ENCODE measurements around the gene TNFAIP2.
"Not testable (repeated sequence)": the region's sequence is repeated elsewhere in the genome, so short reads cannot be mapped to it uniquely, and the experiment has no call there.

The TNFAIP2 gene

DNA sequence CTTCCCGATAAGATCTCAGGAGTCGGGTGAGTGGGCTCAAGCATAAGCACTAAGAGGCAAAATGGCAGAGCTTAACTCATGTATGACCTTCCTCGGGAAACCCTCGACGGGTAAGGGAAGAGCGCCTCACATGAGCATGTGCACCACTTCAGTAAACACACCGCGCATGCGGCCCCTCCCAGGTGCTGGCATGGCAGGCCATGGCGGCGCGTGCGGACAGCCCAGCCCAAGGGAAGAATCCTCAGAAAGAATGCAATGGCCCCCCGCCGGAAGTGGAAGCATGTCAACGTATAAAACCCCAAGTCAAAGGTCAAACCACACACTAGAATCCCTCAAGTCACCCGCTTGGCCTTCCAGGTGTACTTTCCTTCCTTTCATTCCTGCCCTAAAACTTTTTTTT lies 6.6 kb upstream of the TNFAIP2 start:
- H3K36me3 ChIP-seq (ENCODE audit: control insufficient read depth in 1 of 2, insufficient read depth in 2 of 2, low read length in 2 of 2), result no peaks in the 10 kb centered on the region
- H3K9ac ChIP-seq (ENCODE audit: low read depth in 1 of 2, low read length in 2 of 2), result no peak overlapping the region
- no peak overlapping the region for H3K4me3 ChIP-seq (ENCODE audit: low read depth in 1 of 2, low read length in 2 of 2)
- H3K4me1 ChIP-seq (ENCODE audit: control insufficient read depth in 1 of 2, insufficient read depth in 2 of 2, low read length in 2 of 2), result peaks cover 46 to 55% of the 10 kb centered on the region in 2 donors
- no peak overlapping the region for H3K27ac ChIP-seq (ENCODE audit: low read depth, low read length)
- H3K9me3 ChIP-seq (ENCODE audit: control insufficient read depth in 1 of 2, low read length in 2 of 2), result no peaks in the 10 kb centered on the region
- no peaks in the 10 kb centered on the region for H3K27me3 ChIP-seq (ENCODE audit: control insufficient read depth in 1 of 2, insufficient read depth in 2 of 2, low read length in 2 of 2)

- H3K27ac ChIP-seq (ENCODE audit: low read depth, low read length); H3K9ac ChIP-seq (ENCODE audit: low read depth in 1 of 2, low read length in 2 of 2); H3K27me3 ChIP-seq (ENCODE audit: control insufficient read depth in 1 of 2, insufficient read depth in 2 of 2, low read length in 2 of 2); H3K9me3 ChIP-seq (ENCODE audit: control insufficient read depth in 1 of 2, low read length in 2 of 2); H3K4me3 ChIP-seq (ENCODE audit: low read depth in 1 of 2, low read length in 2 of 2); H3K36me3 ChIP-seq (ENCODE audit: control insufficient read depth in 1 of 2, insufficient read depth in 2 of 2, low read length in 2 of 2): not testable (repeated sequence)
- peaks cover 46 to 54% of the 10 kb centered on the region in 2 donors for H3K4me1 ChIP-seq (ENCODE audit: control insufficient read depth in 1 of 2, insufficient read depth in 2 of 2, low read length in 2 of 2)
Observed at GRCh38 chr14:103117499-103117898, 5.8 kb upstream of the TNFAIP2 start.

- H3K4me1 ChIP-seq (ENCODE audit: control insufficient read depth in 1 of 2, insufficient read depth in 2 of 2, low read length in 2 of 2), result peaks cover 49 to 53% of the 10 kb centered on the region in 2 donors
- H3K27me3 ChIP-seq (ENCODE audit: control insufficient read depth in 1 of 2, insufficient read depth in 2 of 2, low read length in 2 of 2), result peaks cover 0 to 4% of the 10 kb centered on the region in 2 donors
- H3K27ac ChIP-seq (ENCODE audit: low read depth, low read length), result peak overlapping the region; percentile 58
- peak overlapping the region in 1 of 2 donors; percentile 0 for H3K4me3 ChIP-seq (ENCODE audit: low read depth in 1 of 2, low read length in 2 of 2)
- no peaks in the 10 kb centered on the region for H3K36me3 ChIP-seq (ENCODE audit: control insufficient read depth in 1 of 2, insufficient read depth in 2 of 2, low read length in 2 of 2)
- peak overlapping the region in 1 of 2 donors; percentile 14 for H3K9ac ChIP-seq (ENCODE audit: low read depth in 1 of 2, low read length in 2 of 2)
- H3K9me3 ChIP-seq (ENCODE audit: control insufficient read depth in 1 of 2, low read length in 2 of 2), result no peaks in the 10 kb centered on the region
Observed at GRCh38 chr14:103118018-103118662, 5.1 kb upstream of the TNFAIP2 start.

- H3K4me1 ChIP-seq (ENCODE audit: control insufficient read depth in 1 of 2, insufficient read depth in 2 of 2, low read length in 2 of 2), result peaks cover 46 to 53% of the 10 kb centered on the region in 2 donors
- H3K36me3 ChIP-seq (ENCODE audit: control insufficient read depth in 1 of 2, insufficient read depth in 2 of 2, low read length in 2 of 2), result no peaks in the 10 kb centered on the region
- H3K27me3 ChIP-seq (ENCODE audit: control insufficient read depth in 1 of 2, insufficient read depth in 2 of 2, low read length in 2 of 2), result peaks cover 0 to 9% of the 10 kb centered on the region in 2 donors
- peak overlapping the region; percentile 58 for H3K27ac ChIP-seq (ENCODE audit: low read depth, low read length)
- peak overlapping the region in 1 of 2 donors; percentile 14 for H3K9ac ChIP-seq (ENCODE audit: low read depth in 1 of 2, low read length in 2 of 2)
- no peaks in the 10 kb centered on the region for H3K9me3 ChIP-seq (ENCODE audit: control insufficient read depth in 1 of 2, low read length in 2 of 2)
- H3K4me3 ChIP-seq (ENCODE audit: low read depth in 1 of 2, low read length in 2 of 2), result peak overlapping the region in 1 of 2 donors; percentile 0
Observed at GRCh38 chr14:103118663-103119404, 4.4 kb upstream of the TNFAIP2 start.

GRCh38 chr14:103119527-103119926 lies 3.7 kb upstream of the TNFAIP2 start:
- not testable (repeated sequence) for H3K27ac ChIP-seq (ENCODE audit: low read depth, low read length); H3K36me3 ChIP-seq (ENCODE audit: control insufficient read depth in 1 of 2, insufficient read depth in 2 of 2, low read length in 2 of 2); H3K4me3 ChIP-seq (ENCODE audit: low read depth in 1 of 2, low read length in 2 of 2); H3K9ac ChIP-seq (ENCODE audit: low read depth in 1 of 2, low read length in 2 of 2); H3K9me3 ChIP-seq (ENCODE audit: control insufficient read depth in 1 of 2, low read length in 2 of 2)
- H3K27me3 ChIP-seq (ENCODE audit: control insufficient read depth in 1 of 2, insufficient read depth in 2 of 2, low read length in 2 of 2), result peaks cover 0 to 14% of the 10 kb centered on the region in 2 donors
- peaks cover 47 to 53% of the 10 kb centered on the region in 2 donors for H3K4me1 ChIP-seq (ENCODE audit: control insufficient read depth in 1 of 2, insufficient read depth in 2 of 2, low read length in 2 of 2)

DNA sequence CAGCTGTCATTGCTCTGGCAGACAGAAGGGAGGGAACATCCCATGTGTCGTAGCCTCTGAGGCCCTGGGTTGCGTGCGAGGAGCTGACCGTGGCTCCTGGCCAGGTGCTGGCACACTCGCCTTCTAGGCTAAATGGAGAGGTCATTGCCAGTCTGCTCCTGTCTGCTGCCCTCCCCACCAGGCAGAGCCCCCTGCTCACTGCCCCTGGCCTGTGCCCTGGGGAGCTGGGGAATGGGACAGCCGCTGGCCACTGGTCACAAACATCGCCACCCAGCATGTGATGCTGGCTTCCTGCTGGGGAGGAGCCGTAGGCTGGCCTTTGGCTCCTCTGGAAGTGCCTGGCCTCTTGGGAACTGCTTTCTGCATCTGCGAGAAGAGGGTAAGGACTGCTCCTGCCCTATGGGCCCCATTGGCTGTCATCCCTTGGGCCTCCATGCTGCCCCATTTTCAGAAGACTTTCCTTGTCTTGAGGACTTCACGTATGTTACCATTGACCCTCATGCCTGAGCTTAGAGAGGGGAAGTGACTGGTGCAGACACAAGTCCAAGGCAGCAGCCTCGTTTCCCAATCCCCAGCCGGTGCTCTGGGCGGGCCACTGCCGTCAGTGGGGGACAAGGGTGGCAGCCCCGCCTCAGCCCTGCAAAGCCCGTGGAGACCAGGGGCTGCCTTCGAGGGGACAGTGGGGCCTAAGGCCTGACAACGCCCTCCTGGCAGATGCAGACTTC lies 2.0 kb upstream of the TNFAIP2 start:
- Histone ChIP-seq H3K9me3 (ENCODE audit: control insufficient read depth in 1 of 2, low read length in 2 of 2) (no peaks in the 10 kb centered on the region), H3K27ac (ENCODE audit: low read depth, low read length) (peak overlapping the region; percentile 84), H3K36me3 (ENCODE audit: control insufficient read depth in 1 of 2, insufficient read depth in 2 of 2, low read length in 2 of 2) (no peaks in the 10 kb centered on the region), H3K4me1 (ENCODE audit: control insufficient read depth in 1 of 2, insufficient read depth in 2 of 2, low read length in 2 of 2) (peaks cover 59 to 65% of the 10 kb centered on the region in 2 donors), H3K9ac (ENCODE audit: low read depth in 1 of 2, low read length in 2 of 2) (no peak overlapping the region), H3K27me3 (ENCODE audit: control insufficient read depth in 1 of 2, insufficient read depth in 2 of 2, low read length in 2 of 2) (peaks cover 4 to 14% of the 10 kb centered on the region in 2 donors), H3K4me3 (ENCODE audit: low read depth in 1 of 2, low read length in 2 of 2) (peak overlapping the region in 1 of 2 donors; percentile 35)

DNA sequence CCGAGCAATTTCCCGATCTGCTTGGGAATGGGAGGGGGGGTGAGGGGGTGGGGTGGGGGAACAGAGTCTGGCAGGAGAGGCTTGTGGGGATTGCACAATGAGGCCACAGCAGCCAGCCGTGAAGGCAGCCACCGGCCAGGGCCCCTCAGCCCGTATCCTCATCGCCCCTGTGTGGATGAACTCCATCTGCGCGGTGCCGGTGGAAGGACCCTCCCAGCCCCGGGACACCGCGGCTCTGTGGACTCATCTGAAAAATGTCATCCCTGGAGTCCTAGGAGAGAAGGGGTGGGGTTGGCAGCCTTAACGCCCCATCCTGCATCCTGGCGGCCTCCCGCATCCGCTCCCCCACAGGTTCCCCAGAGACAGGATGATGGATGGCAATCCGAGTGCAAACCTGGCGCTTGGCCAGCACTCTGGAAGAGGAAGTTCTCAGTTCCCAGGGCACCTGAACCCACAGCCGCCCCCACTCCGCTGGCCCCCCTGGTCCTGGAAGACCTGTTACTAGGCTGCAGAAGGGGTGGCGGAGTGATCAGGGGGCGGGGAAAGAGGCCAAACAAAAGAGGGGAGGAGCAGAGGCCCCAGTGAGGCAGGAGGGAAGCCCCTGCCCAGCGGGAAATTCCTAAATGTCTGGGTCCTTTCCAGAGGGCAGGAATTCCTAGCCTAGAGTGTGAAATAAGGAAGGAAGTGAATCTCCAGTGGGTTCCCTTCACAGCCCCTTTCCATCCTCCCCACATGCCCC lies 1.2 kb upstream of the TNFAIP2 start:
- peak overlapping the region in 1 of 2 donors; percentile 48 for H3K9ac ChIP-seq (ENCODE audit: low read depth in 1 of 2, low read length in 2 of 2)

DNA sequence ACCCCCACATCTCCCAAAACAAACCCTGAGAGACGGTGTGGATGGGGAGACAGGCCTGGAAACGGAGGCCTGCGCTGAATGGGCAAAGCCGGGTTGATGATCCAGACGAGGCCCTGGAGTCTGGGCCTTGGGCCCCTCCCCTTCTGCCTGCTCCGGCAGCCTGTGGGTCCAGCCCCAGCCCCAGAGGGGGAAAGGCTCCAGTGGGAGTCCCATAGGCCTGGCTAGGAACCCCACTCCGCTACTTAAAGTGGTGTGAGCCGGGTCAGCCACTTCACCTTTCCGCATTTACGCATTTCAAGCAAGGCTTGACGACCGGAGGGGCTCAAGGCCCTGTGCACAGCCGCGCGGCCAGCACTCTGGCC lies 695 bp upstream of the TNFAIP2 start:
- peak overlapping the region in 1 of 2 donors; percentile 48 for H3K9ac ChIP-seq (ENCODE audit: low read depth in 1 of 2, low read length in 2 of 2)
- no peaks in the 10 kb centered on the region for H3K36me3 ChIP-seq (ENCODE audit: control insufficient read depth in 1 of 2, insufficient read depth in 2 of 2, low read length in 2 of 2)
- H3K4me3 ChIP-seq (ENCODE audit: low read depth in 1 of 2, low read length in 2 of 2), result peak overlapping the region; percentile 37 to 40
- peaks cover 4 to 14% of the 10 kb centered on the region in 2 donors for H3K27me3 ChIP-seq (ENCODE audit: control insufficient read depth in 1 of 2, insufficient read depth in 2 of 2, low read length in 2 of 2)
- no peaks in the 10 kb centered on the region for H3K9me3 ChIP-seq (ENCODE audit: control insufficient read depth in 1 of 2, low read length in 2 of 2)
- H3K27ac ChIP-seq (ENCODE audit: low read depth, low read length), result peak overlapping the region; percentile 84
- peaks cover 62 to 73% of the 10 kb centered on the region in 2 donors for H3K4me1 ChIP-seq (ENCODE audit: control insufficient read depth in 1 of 2, insufficient read depth in 2 of 2, low read length in 2 of 2)

More for the DNA sequence above, 1.2 kb upstream of the TNFAIP2 start:
- H3K36me3 ChIP-seq (ENCODE audit: control insufficient read depth in 1 of 2, insufficient read depth in 2 of 2, low read length in 2 of 2), result no peaks in the 10 kb centered on the region
- peaks cover 4 to 14% of the 10 kb centered on the region in 2 donors for H3K27me3 ChIP-seq (ENCODE audit: control insufficient read depth in 1 of 2, insufficient read depth in 2 of 2, low read length in 2 of 2)
- H3K9me3 ChIP-seq (ENCODE audit: control insufficient read depth in 1 of 2, low read length in 2 of 2), result no peaks in the 10 kb centered on the region
- H3K4me3 ChIP-seq (ENCODE audit: low read depth in 1 of 2, low read length in 2 of 2), result peak overlapping the region; percentile 19 to 40
- peaks cover 62 to 69% of the 10 kb centered on the region in 2 donors for H3K4me1 ChIP-seq (ENCODE audit: control insufficient read depth in 1 of 2, insufficient read depth in 2 of 2, low read length in 2 of 2)
- peak overlapping the region; percentile 84 for H3K27ac ChIP-seq (ENCODE audit: low read depth, low read length)

DNA sequence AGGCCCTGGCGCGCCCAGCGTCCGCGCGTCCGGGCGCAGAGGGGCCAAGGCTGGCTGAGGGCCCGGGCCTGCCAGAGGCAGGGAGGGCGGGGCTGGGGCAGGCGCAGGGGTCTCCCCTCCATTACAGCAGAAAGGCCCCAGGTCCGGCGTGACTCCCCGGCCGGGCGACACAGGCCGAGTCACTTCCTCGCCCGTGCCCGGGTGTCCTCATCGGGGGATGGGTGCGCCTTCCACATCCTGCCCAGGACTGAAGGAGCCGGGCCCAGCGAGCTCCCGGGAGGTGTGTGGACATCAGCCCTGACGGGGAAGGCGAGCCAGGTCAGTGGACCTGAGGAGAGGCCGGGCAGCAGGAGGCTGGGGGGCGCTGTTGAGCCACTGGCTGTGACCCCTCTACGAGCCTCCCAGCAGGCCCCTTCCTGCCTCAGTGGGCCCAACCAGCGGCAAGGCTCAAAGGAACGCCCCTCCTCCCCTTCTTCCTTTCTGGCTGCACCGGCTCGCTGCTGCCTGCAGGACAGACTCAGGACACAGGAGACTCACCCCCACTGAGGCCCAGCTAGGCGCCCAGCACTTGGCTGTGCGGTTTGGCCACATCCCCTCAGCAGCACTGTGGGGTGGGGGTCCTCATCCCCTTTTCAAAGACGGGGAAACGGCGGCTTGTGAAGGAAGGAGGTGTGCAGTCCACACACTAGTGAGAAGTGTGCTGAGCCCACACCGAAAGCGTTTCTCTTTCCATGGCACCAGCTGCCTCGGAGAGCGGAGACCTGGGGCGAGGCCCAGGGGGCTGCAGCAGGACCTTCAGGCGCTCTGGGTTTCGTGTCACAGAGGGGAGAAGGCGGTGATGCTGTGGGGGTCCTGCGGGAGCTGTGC lies 606 bp downstream of the TNFAIP2 start:
- no peaks in the 10 kb centered on the region for H3K36me3 ChIP-seq (ENCODE audit: control insufficient read depth in 1 of 2, insufficient read depth in 2 of 2, low read length in 2 of 2)
- H3K27ac ChIP-seq (ENCODE audit: low read depth, low read length), result peak overlapping the region; percentile 50
- peaks cover 4 to 14% of the 10 kb centered on the region in 2 donors for H3K27me3 ChIP-seq (ENCODE audit: control insufficient read depth in 1 of 2, insufficient read depth in 2 of 2, low read length in 2 of 2)
- H3K9me3 ChIP-seq (ENCODE audit: control insufficient read depth in 1 of 2, low read length in 2 of 2), result no peaks in the 10 kb centered on the region
- H3K4me1 ChIP-seq (ENCODE audit: control insufficient read depth in 1 of 2, insufficient read depth in 2 of 2, low read length in 2 of 2), result peaks cover 59 to 78% of the 10 kb centered on the region in 2 donors
- H3K9ac ChIP-seq (ENCODE audit: low read depth in 1 of 2, low read length in 2 of 2), result peak overlapping the region; percentile 25 to 26
- H3K4me3 ChIP-seq (ENCODE audit: low read depth in 1 of 2, low read length in 2 of 2), result peak overlapping the region; percentile 60 to 68

Measured in duodenal mucosa (tissue), 2 donors.